ENCODE results near the gene TAGLN.
A peak's percentile ranks its signal among the peaks of the same experiment; 100 is the strongest.

TAGLN gene

GRCh38 chr11:117197516-117198456 is 1.4 kb upstream of the TAGLN start:
- peak; percentile 45 for TF ChIP-seq CTCF (conservative IDR thresholded peaks at IDR 0.05; ENCODE audit: low read length)
- DNase-seq (ENCODE audit: low read depth), result no peak
- H3K4me3 ChIP-seq (ENCODE audit: low read length), result peak overlapping the region; percentile 88

GRCh38 chr11:117198613-117199012 is 557 bp upstream of the TAGLN start:
- TF ChIP-seq CTCF (conservative IDR thresholded peaks at IDR 0.05; ENCODE audit: low read length), result no peak
- H3K4me3 ChIP-seq (ENCODE audit: low read length), result peak overlapping the region; percentile 88
- no peak for DNase-seq (ENCODE audit: low read depth)

- TF ChIP-seq CTCF (conservative IDR thresholded peaks at IDR 0.05; ENCODE audit: low read length), result no peak
- no peak for DNase-seq (ENCODE audit: low read depth)
- peak overlapping the region; percentile 88 for H3K4me3 ChIP-seq (ENCODE audit: low read length)
Observed at GRCh38 chr11:117199916-117200812, 994 bp downstream of the TAGLN start.

- TF ChIP-seq CTCF (conservative IDR thresholded peaks at IDR 0.05; ENCODE audit: low read length), result no peak
- no peak for DNase-seq (ENCODE audit: low read depth)
- H3K4me3 ChIP-seq (ENCODE audit: low read length), result peak overlapping the region; percentile 88
Observed at GRCh38 chr11:117200813-117201657, 1.9 kb downstream of the TAGLN start.

GRCh38 chr11:117201658-117202305 is 2.6 kb downstream of the TAGLN start:
- peak overlapping the region; percentile 88 for H3K4me3 ChIP-seq (ENCODE audit: low read length)
- TF ChIP-seq CTCF (conservative IDR thresholded peaks at IDR 0.05; ENCODE audit: low read length), result no peak
- DNase-seq (ENCODE audit: low read depth), result no peak

GRCh38 chr11:117202386-117203068 is 3.4 kb downstream of the TAGLN start:
- TF ChIP-seq CTCF (conservative IDR thresholded peaks at IDR 0.05; ENCODE audit: low read length), result no peak
- H3K4me3 ChIP-seq (ENCODE audit: low read length), result peak overlapping the region; percentile 88
- no peak for DNase-seq (ENCODE audit: low read depth)

Measured in AG10803 (cell line).